Loucy (cell line): ENCODE data around the gene FUT7.

Experiments used
- EZH2phosphoT487 ChIP-seq: fragments of 200-600 bp; IDR thresholded peaks from 2 replicates; pipeline ENCODE4 v1.6.1; 2018; ENCODE audit warnings: antibody characterized with exemption, mild to moderate bottlenecking, moderate library complexity, borderline replicate concordance
- TF ChIP-seq, protein P1 (sequence below): fragments of 200-600 bp; sonication (generic); conservative IDR thresholded peaks from 2 replicates; pipeline ENCODE4 v1.5.1; 2014; ENCODE audit warnings: mild to moderate bottlenecking, antibody characterized with exemption, low read length

DNA sequence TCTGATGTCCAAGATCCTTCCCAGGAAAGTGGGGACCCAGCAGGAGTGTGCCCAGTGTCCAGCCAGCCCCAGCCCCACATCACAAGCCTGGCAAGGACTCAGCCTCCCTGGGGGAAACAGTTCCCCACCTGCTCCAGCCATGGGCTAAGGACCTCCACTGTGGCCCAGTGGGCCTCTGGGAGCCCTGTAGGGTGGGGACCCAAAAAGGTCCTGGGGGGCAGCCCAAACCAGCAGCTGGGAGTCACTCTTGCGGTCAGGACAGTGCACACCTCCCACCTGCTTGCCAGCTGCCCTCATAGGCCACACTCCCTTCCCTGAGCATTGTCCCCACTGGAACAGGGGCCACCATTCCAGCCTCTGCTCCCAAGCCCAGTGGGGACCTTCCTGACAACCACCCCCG, 5.5 kb downstream of the FUT7 start:
- TF ChIP-seq, protein P1, sequence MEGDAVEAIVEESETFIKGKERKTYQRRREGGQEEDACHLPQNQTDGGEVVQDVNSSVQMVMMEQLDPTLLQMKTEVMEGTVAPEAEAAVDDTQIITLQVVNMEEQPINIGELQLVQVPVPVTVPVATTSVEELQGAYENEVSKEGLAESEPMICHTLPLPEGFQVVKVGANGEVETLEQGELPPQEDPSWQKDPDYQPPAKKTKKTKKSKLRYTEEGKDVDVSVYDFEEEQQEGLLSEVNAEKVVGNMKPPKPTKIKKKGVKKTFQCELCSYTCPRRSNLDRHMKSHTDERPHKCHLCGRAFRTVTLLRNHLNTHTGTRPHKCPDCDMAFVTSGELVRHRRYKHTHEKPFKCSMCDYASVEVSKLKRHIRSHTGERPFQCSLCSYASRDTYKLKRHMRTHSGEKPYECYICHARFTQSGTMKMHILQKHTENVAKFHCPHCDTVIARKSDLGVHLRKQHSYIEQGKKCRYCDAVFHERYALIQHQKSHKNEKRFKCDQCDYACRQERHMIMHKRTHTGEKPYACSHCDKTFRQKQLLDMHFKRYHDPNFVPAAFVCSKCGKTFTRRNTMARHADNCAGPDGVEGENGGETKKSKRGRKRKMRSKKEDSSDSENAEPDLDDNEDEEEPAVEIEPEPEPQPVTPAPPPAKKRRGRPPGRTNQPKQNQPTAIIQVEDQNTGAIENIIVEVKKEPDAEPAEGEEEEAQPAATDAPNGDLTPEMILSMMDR: no peak
- no peak for TF ChIP-seq EZH2phosphoT487
